ENCODE measurements around the gene IRF1.

Gene IRF1

DNA sequence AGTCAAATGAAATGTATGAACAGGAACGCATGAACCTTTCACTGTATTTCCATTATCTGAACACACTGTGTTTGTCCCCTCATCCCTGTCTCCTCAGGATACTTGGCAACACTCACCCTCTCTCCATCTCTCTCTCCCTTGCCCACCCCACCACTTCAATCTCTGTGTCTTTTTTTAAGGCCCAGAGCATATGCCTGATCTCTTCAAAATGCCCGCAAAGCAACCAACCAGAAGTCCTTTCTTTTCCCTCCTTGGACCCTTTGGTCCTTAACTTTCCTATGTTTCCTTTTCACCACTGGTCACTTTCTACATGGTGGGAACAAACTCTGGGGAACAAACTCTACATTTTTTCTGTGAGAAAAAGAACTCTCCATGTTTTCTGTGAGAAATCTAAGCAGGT lies 3.2 kb upstream of the IRF1 start:
- no peak overlapping the region for H4K91ac ChIP-seq (ENCODE audit: low read depth, low read length)
- no peaks in the 10 kb centered on the region for H3K9me3 ChIP-seq (ENCODE audit: insufficient read depth, low read depth, low read length)
- no peak overlapping the region for H3K4ac ChIP-seq (ENCODE audit: low read depth, low read length)
- no peak overlapping the region for H3K23ac ChIP-seq (ENCODE audit: low read length)
- H3K36me3 ChIP-seq (ENCODE audit: control insufficient read depth in 1 of 2, insufficient read depth in 2 of 2, low read length in 2 of 2), result no peaks in the 10 kb centered on the region
- H3K4me3 ChIP-seq (ENCODE audit: low read depth, low read length), result no peak overlapping the region
- DNase-seq, result no peak
- no peak overlapping the region for H2BK5ac ChIP-seq (ENCODE audit: low read depth, low read length, poor library complexity)
- H3K18ac ChIP-seq (ENCODE audit: low read length), result no peak overlapping the region
- H3K27me3 ChIP-seq (ENCODE audit: insufficient read depth, low read length), result no peaks in the 10 kb centered on the region
- H3K14ac ChIP-seq (ENCODE audit: low read length), result no peak overlapping the region
- H2BK120ac ChIP-seq (ENCODE audit: insufficient read depth, low read length, poor library complexity), result no peak overlapping the region
- H4K12ac ChIP-seq (ENCODE audit: low read depth, low read length), result no peak overlapping the region
- no CpG with 5 or more reads among the region's 2 CpGs for WGBS (ENCODE audit: extremely low coverage, insufficient coverage, insufficient read length)
- H2AK5ac ChIP-seq (ENCODE audit: low read length), result no peak overlapping the region
- H2BK12ac ChIP-seq (ENCODE audit: low read length), result no peak overlapping the region
- no peak overlapping the region for H3K27ac ChIP-seq (ENCODE audit: low read depth, low read length)
- peaks cover 3% of the 10 kb centered on the region for H3K79me2 ChIP-seq (ENCODE audit: control insufficient read depth, insufficient read depth, low read length, poor library complexity)
- no peak overlapping the region for H2AFZ ChIP-seq (ENCODE audit: insufficient read depth, low read length, poor library complexity)
- H4K8ac ChIP-seq (ENCODE audit: low read depth, low read length), result no peak overlapping the region
- no peak overlapping the region for H3K4me2 ChIP-seq (ENCODE audit: low read length)
- H3K79me1 ChIP-seq (ENCODE audit: low read length), result peaks cover 19% of the 10 kb centered on the region
- no peak overlapping the region for H3K9ac ChIP-seq (ENCODE audit: low read length)
- H3K4me1 ChIP-seq (ENCODE audit: control insufficient read depth in 1 of 2, insufficient read depth in 2 of 2, low read length in 2 of 2), result peaks cover 24 to 31% of the 10 kb centered on the region in 2 experiments

DNA sequence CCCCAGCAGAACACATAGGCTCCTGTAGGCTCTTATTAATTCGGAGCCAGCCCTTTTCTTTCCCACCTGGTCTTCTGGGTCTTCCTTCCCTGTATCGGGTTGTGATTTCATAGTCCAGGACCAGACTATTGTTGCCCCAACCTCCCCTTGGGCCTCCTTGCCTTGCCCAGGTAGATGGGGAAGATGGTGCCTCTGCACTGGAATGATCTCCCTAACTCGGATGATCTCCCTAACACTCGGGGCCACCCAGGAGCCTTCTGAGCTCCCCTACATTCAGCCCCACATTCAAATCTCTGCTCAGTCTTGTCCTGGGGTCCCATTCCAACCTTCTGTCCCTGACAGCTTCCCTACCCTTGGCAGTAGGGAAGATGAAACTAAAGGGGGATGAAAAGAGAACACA lies 2.7 kb upstream of the IRF1 start:
- H2BK12ac ChIP-seq (ENCODE audit: low read length), result no peak overlapping the region
- H3K4me2 ChIP-seq (ENCODE audit: low read length), result no peak overlapping the region
- H2BK5ac ChIP-seq (ENCODE audit: low read depth, low read length, poor library complexity), result no peak overlapping the region
- H3K27ac ChIP-seq (ENCODE audit: low read depth, low read length), result no peak overlapping the region
- no peak overlapping the region for H4K12ac ChIP-seq (ENCODE audit: low read depth, low read length)
- H2BK120ac ChIP-seq (ENCODE audit: insufficient read depth, low read length, poor library complexity), result no peak overlapping the region
- H3K4ac ChIP-seq (ENCODE audit: low read depth, low read length), result no peak overlapping the region
- H3K9ac ChIP-seq (ENCODE audit: low read length), result no peak overlapping the region
- no CpG with 5 or more reads among the region's 4 CpGs for WGBS (ENCODE audit: extremely low coverage, insufficient coverage, insufficient read length)
- peaks cover 24 to 31% of the 10 kb centered on the region in 2 experiments for H3K4me1 ChIP-seq (ENCODE audit: control insufficient read depth in 1 of 2, insufficient read depth in 2 of 2, low read length in 2 of 2)
- no peak overlapping the region for H3K14ac ChIP-seq (ENCODE audit: low read length)
- H3K23ac ChIP-seq (ENCODE audit: low read length), result no peak overlapping the region
- no peak overlapping the region for H3K18ac ChIP-seq (ENCODE audit: low read length)
- no peak overlapping the region for H4K8ac ChIP-seq (ENCODE audit: low read depth, low read length)
- no peak overlapping the region for H2AK5ac ChIP-seq (ENCODE audit: low read length)
- H3K36me3 ChIP-seq (ENCODE audit: control insufficient read depth in 1 of 2, insufficient read depth in 2 of 2, low read length in 2 of 2), result no peaks in the 10 kb centered on the region
- H3K79me2 ChIP-seq (ENCODE audit: control insufficient read depth, insufficient read depth, low read length, poor library complexity), result peaks cover 3% of the 10 kb centered on the region
- H3K79me1 ChIP-seq (ENCODE audit: low read length), result peaks cover 19% of the 10 kb centered on the region
- H2AFZ ChIP-seq (ENCODE audit: insufficient read depth, low read length, poor library complexity), result no peak overlapping the region
- H3K4me3 ChIP-seq (ENCODE audit: low read depth, low read length), result no peak overlapping the region
- no peaks in the 10 kb centered on the region for H3K27me3 ChIP-seq (ENCODE audit: insufficient read depth, low read length)
- no peak overlapping the region for H4K91ac ChIP-seq (ENCODE audit: low read depth, low read length)
- H3K9me3 ChIP-seq (ENCODE audit: insufficient read depth, low read depth, low read length), result no peaks in the 10 kb centered on the region
- DNase-seq, result no peak

DNA sequence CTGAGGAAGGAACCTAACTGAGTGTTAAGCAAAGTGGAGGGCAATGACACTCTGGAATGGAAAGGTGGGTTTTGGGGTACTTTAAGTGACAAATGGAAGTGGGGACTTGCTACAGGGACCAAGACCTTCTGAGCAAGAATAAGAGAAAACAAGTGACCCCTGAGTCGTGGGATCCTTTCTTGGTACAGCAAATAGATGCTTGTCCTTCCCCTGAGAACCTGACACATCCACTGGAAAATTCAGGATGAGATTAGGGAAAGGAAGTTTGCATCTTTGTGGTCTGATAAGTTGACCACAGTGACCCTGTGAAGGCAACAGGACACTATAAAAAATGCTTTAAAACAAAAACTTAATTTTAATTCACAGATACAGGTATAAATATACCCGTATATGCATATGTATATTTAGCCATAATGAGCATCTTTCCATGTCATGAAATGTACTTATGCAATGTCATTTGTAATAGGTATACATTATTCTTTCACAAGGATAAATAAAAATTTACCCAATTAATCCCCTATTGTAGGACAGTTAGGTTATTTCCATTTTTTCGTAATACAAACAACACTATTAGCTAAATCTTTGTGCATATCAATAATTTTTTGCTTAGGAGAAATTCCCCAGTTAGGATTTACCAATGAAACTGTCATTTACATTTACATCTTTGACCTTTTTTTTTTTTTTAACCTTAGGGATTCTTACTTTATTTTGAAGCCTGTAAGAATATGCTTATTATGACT lies 2.0 kb upstream of the IRF1 start:
- no peak for DNase-seq
- H3K4me1 ChIP-seq (ENCODE audit: control insufficient read depth in 1 of 2, insufficient read depth in 2 of 2, low read length in 2 of 2), result peaks cover 19 to 26% of the 10 kb centered on the region in 2 experiments
- no peak overlapping the region for H2AFZ ChIP-seq (ENCODE audit: insufficient read depth, low read length, poor library complexity)
- no peak overlapping the region for H3K4me3 ChIP-seq (ENCODE audit: low read depth, low read length)
- peaks cover 19% of the 10 kb centered on the region for H3K79me1 ChIP-seq (ENCODE audit: low read length)
- H3K9ac ChIP-seq (ENCODE audit: low read length), result no peak overlapping the region
- no peak overlapping the region for H3K4ac ChIP-seq (ENCODE audit: low read depth, low read length)
- no peak overlapping the region for H3K27ac ChIP-seq (ENCODE audit: low read depth, low read length)
- no peak overlapping the region for H4K8ac ChIP-seq (ENCODE audit: low read depth, low read length)
- H2BK120ac ChIP-seq (ENCODE audit: insufficient read depth, low read length, poor library complexity), result no peak overlapping the region
- no CpG with 5 or more reads among the region's 3 CpGs for WGBS (ENCODE audit: extremely low coverage, insufficient coverage, insufficient read length)
- no peak overlapping the region for H4K91ac ChIP-seq (ENCODE audit: low read depth, low read length)
- H4K12ac ChIP-seq (ENCODE audit: low read depth, low read length), result no peak overlapping the region
- no peaks in the 10 kb centered on the region for H3K36me3 ChIP-seq (ENCODE audit: control insufficient read depth in 1 of 2, insufficient read depth in 2 of 2, low read length in 2 of 2)
- H3K79me2 ChIP-seq (ENCODE audit: control insufficient read depth, insufficient read depth, low read length, poor library complexity), result peaks cover 3% of the 10 kb centered on the region
- no peaks in the 10 kb centered on the region for H3K27me3 ChIP-seq (ENCODE audit: insufficient read depth, low read length)
- no peaks in the 10 kb centered on the region for H3K9me3 ChIP-seq (ENCODE audit: insufficient read depth, low read depth, low read length)
- H2BK12ac ChIP-seq (ENCODE audit: low read length), result no peak overlapping the region
- H2AK5ac ChIP-seq (ENCODE audit: low read length), result no peak overlapping the region
- no peak overlapping the region for H3K23ac ChIP-seq (ENCODE audit: low read length)
- no peak overlapping the region for H3K14ac ChIP-seq (ENCODE audit: low read length)
- no peak overlapping the region for H3K4me2 ChIP-seq (ENCODE audit: low read length)
- H2BK5ac ChIP-seq (ENCODE audit: low read depth, low read length, poor library complexity), result no peak overlapping the region
- H3K18ac ChIP-seq (ENCODE audit: low read length), result no peak overlapping the region

DNA sequence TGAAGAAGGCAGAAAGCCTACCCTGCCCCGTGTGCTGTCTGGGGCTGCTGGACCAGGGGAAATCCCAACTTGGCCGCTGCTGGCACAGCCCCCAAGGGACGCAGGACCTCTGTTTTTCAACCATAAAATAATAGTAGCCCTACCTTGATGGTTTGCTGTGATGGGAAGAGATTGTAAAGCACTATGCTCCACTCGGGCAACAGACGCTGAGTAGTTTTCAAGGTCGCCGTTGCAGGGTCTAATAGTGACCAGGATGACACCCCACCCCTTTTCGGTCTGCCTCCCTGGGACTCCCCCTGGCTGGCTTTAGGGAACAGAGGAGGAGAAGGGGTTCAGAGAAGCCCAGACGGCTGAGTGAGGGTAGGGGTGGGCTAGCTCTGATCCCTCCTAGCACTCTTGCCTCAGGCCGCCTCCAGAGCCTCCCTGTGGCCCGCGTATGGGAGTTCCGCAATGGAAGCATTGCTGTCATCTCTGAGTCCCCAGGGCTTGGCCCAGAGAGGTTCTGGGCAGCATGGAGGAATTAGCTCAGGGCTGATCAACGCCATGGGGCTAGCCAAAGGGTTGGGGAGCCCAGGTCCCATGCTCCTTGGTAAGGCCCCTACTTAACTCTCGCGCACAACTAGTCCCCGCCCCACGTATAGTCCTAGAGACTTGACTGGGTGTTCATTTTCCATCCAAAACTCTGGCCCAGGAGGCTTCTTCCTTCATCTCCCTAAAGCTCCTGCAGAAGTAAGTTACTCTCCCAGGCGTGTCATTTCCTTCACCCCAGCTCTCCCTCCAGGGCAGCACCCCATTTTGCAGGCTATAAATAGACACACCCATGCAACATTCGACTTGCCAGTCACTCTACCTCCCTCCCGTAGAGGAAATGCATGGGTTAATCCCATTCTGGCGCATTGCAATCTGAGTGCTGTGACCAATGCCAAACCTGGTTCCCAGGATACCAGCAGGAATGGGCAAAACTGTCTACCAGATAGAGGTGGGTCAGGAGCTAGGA lies 1.1 kb upstream of the IRF1 start:
- Histone ChIP-seq H3K4me3 (ENCODE audit: low read depth, low read length) (no peak overlapping the region), H3K9me3 (ENCODE audit: insufficient read depth, low read depth, low read length) (no peaks in the 10 kb centered on the region), H3K4me2 (ENCODE audit: low read length) (peak overlapping the region; percentile 70), H2BK12ac (ENCODE audit: low read length) (peak overlapping the region; percentile 26), H3K14ac (ENCODE audit: low read length) (peak overlapping the region; percentile 10), H3K4ac (ENCODE audit: low read depth, low read length) (no peak overlapping the region), H3K18ac (ENCODE audit: low read length) (peak overlapping the region; percentile 23), H3K27ac (ENCODE audit: low read depth, low read length) (peak overlapping the region; percentile 43), H2BK5ac (ENCODE audit: low read depth, low read length, poor library complexity) (peak overlapping the region; percentile 61), H2BK120ac (ENCODE audit: insufficient read depth, low read length, poor library complexity) (peak overlapping the region; percentile 87), H4K91ac (ENCODE audit: low read depth, low read length) (peak overlapping the region; percentile 88), H4K8ac (ENCODE audit: low read depth, low read length) (peak overlapping the region; percentile 44), H3K23ac (ENCODE audit: low read length) (no peak overlapping the region), H3K27me3 (ENCODE audit: insufficient read depth, low read length) (no peaks in the 10 kb centered on the region), H3K9ac (ENCODE audit: low read length) (no peak overlapping the region), H3K79me2 (ENCODE audit: control insufficient read depth, insufficient read depth, low read length, poor library complexity) (peaks cover 3% of the 10 kb centered on the region), H2AK5ac (ENCODE audit: low read length) (no peak overlapping the region), H3K79me1 (ENCODE audit: low read length) (peaks cover 18% of the 10 kb centered on the region), H4K12ac (ENCODE audit: low read depth, low read length) (no peak overlapping the region), H3K36me3 (ENCODE audit: control insufficient read depth in 1 of 2, insufficient read depth in 2 of 2, low read length in 2 of 2) (peaks cover 2 to 3% of the 10 kb centered on the region in 2 experiments), H3K4me1 (ENCODE audit: control insufficient read depth in 1 of 2, insufficient read depth in 2 of 2, low read length in 2 of 2) (peaks cover 13 to 19% of the 10 kb centered on the region in 2 experiments), H2AFZ (ENCODE audit: insufficient read depth, low read length, poor library complexity) (peak overlapping the region; percentile 73)
- WGBS (ENCODE audit: extremely low coverage, insufficient coverage, insufficient read length), result no CpG with 5 or more reads among the region's 22 CpGs
- peak; percentile 60 to 64 for DNase-seq
